Left ventricle myocardium inferior (tissue), 1 donor: ENCODE measurements around the gene TUBB2A. TPM values are rescaled to one million over a fixed set of nuclear protein-coding genes. Genes with fewer than 3 reads are reported as not detected.

Source experiments
- DNase-seq: peaks from one replicate; pipeline ENCODE4 v3.0.0-alpha.2; 2020
- H3K27ac ChIP-seq: fragments of 200-600 bp; replicated peaks from 2 replicates; pipeline ENCODE4 v1.8.0; 2021
- H3K27me3 ChIP-seq: fragments of 200-600 bp; 2 replicates; pipeline ENCODE4 v1.8.0; 2021; ENCODE audit warnings: low read depth
- H3K36me3 ChIP-seq: fragments of 200-600 bp; 2 replicates; pipeline ENCODE4 v1.8.0; 2021
- H3K4me1 ChIP-seq: fragments of 200-600 bp; 2 replicates; pipeline ENCODE4 v1.8.0; 2021
- H3K4me3 ChIP-seq: fragments of 200-600 bp; 2 replicates; pipeline ENCODE4 v1.8.0; 2021; ENCODE audit warnings: mild to moderate bottlenecking, moderate library complexity
- H3K9me3 ChIP-seq: fragments of 200-600 bp; replicated peaks from 2 replicates; pipeline ENCODE4 v1.8.0; 2021
- CTCF ChIP-seq: fragments of 200-600 bp; IDR thresholded peaks from 2 replicates; pipeline ENCODE4 v1.8.0; 2021; ENCODE audit warnings: antibody characterized with exemption, mild to moderate bottlenecking, borderline replicate concordance
- intact Hi-C: fragments of 100-400 bp; cut with micrococcal nuclease; formaldehyde crosslinking; loops from one replicate; pipeline ENCODE4 v1.11.0; 2022
- total RNA-seq: library from RNA; stranded (reverse); fragmentation: NEBNext Ultra II Directional; extraction: Animal tissue kit (Norgen Biotek cat#: 25700); gene quantifications from one replicate; pipeline ENCODE4 v1.2.1, GENCODE V29; 2021
- donor health status: DM: no; HTN: yes; CAD: no; lungs with severe emphysema.

Gene TUBB2A
- total RNA-seq, 1 donor from 2014 or later: 13.9 TPM

- Histone ChIP-seq H3K9me3 (no peaks in the 10 kb centered on the region), H3K36me3 (peaks cover 51% of the 10 kb centered on the region), H3K4me3 (no peak overlapping the region), H3K4me1 (peaks cover 1% of the 10 kb centered on the region), H3K27ac (no peak overlapping the region), H3K27me3 (no peaks in the 10 kb centered on the region)
- no peak for TF ChIP-seq CTCF
- no peak for DNase-seq
- intact Hi-C loops: no loop called here
These were observed 23.8 kb downstream of the TUBB2A start for GRCh38 chr6:3133515-3133914.

- no peaks in the 10 kb centered on the region for H3K9me3 ChIP-seq
- intact Hi-C loops: no loop called here
- TF ChIP-seq CTCF: no peak
- H3K36me3 ChIP-seq: peaks cover 36% of the 10 kb centered on the region
- DNase-seq: no peak
- no peak overlapping the region for H3K27ac ChIP-seq
- no peaks in the 10 kb centered on the region for H3K27me3 ChIP-seq
- H3K4me1 ChIP-seq: peaks cover 5% of the 10 kb centered on the region
- H3K4me3 ChIP-seq: no peak overlapping the region
These were observed 25.6 kb downstream of the TUBB2A start for GRCh38 chr6:3131695-3132094.

GRCh38 chr6:3128356-3129108 is 28.8 kb downstream of the TUBB2A start:
- DNase-seq: no peak
- Histone ChIP-seq H3K36me3 (peaks cover 36% of the 10 kb centered on the region), H3K4me3 (no peak overlapping the region), H3K27ac (no peak overlapping the region), H3K4me1 (peaks cover 8% of the 10 kb centered on the region), H3K27me3 (no peaks in the 10 kb centered on the region), H3K9me3 (no peaks in the 10 kb centered on the region)
- intact Hi-C loops: no loop called here
- TF ChIP-seq CTCF: no peak

- Histone ChIP-seq H3K27ac (no peak overlapping the region), H3K4me3 (no peak overlapping the region), H3K36me3 (peaks cover 20% of the 10 kb centered on the region), H3K9me3 (no peaks in the 10 kb centered on the region), H3K4me1 (peaks cover 8% of the 10 kb centered on the region), H3K27me3 (no peaks in the 10 kb centered on the region)
- no peak for TF ChIP-seq CTCF
- intact Hi-C loops: loop anchor here (2.0 kb wide), 1 partner anchor 131 kb away; no protein-coding TSS in a partner anchor
- no peak for DNase-seq
These were observed 31.5 kb downstream of the TUBB2A start for GRCh38 chr6:3125815-3126214.

- Histone ChIP-seq H3K4me3 (no peak overlapping the region), H3K9me3 (no peaks in the 10 kb centered on the region), H3K27ac (no peak overlapping the region), H3K4me1 (peaks cover 8% of the 10 kb centered on the region), H3K27me3 (no peaks in the 10 kb centered on the region), H3K36me3 (peaks cover 10% of the 10 kb centered on the region)
- DNase-seq: no peak
- intact Hi-C loops: loop anchor here (2.0 kb wide), 1 partner anchor 132 kb away; no protein-coding TSS in a partner anchor
- no peak for TF ChIP-seq CTCF
These were observed 32.7 kb downstream of the TUBB2A start for GRCh38 chr6:3124667-3125066.
